ENCODE data around the gene RNF126.
"Not testable (repeated sequence)": the region's sequence is repeated elsewhere in the genome, so short reads cannot be mapped to it uniquely, and the experiment has no call there.

Gene RNF126

DNA sequence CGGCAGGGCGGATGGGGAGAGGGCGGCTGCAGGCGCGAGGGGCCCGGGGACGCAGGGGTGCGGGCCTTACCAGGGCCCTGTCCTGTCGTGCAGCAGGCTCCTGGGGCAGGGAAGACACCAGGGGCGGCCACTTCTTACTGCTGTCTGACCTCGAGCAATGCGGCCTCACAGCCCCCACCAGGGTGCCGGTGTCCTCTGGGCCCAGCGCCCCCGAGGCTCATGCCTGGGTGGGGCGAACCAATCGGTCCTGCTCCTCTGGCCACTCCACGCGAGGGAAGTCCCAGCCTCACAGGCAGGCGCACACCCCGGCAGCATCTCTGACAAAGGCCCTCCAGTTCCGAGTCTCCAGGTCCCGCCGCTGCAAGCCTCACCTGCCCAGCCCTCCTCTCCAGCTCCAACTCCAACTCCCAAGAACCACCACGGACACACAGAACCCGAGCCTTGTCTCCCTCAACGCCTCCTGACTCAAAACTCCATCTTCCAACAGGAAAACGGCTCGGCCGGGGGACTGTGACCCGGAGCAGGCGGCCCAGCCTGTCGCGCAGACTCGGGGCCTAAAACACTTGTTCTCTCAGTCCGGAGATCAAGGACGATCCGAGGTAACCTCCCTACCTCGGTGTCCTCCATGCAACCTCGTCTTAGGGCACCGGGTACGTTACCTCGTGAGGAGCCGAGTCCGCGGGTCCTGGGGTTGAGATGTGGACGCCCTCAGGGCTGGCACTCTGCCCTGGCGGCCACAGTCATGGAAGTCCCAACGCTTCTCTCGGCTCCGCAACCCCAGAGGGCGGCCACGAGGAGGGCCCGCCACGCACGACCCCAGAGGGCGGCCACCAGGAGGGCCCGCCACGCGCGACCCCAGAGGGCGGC lies 16.9 kb downstream of the RNF126 start:
- DNase-seq, result no peak

DNA sequence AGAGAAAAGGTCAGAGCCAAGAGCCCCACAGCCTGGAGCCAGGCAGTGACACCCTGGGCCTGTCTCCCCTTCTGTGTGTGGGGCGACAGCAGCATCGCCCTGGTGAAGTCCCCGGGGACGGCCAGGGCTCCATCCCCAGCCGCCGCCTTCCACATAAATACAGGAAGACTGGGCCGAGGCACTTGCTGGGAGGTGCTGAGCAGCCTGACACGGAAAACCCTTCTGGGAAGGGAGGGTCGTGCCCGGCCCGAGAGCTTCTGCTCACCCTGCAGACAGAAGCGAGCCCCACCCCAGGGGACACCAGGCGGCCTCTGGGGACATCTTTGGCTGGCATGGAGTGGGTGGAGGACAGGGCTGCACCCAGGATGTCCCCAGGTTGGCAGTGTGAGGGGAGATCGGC lies 18.2 kb downstream of the RNF126 start:
- DNase-seq, result no peak

GRCh38 chr19:644363-644762 lies 18.7 kb downstream of the RNF126 start:
- DNase-seq, result no peak

GRCh38 chr19:643736-644135 lies 19.3 kb downstream of the RNF126 start:
- no peak for DNase-seq

GRCh38 chr19:642767-643727 lies 20.0 kb downstream of the RNF126 start:
- DNase-seq, result no peak

- DNase-seq, result no peak
Observed at GRCh38 chr19:641702-642101, 21.3 kb downstream of the RNF126 start.

DNA sequence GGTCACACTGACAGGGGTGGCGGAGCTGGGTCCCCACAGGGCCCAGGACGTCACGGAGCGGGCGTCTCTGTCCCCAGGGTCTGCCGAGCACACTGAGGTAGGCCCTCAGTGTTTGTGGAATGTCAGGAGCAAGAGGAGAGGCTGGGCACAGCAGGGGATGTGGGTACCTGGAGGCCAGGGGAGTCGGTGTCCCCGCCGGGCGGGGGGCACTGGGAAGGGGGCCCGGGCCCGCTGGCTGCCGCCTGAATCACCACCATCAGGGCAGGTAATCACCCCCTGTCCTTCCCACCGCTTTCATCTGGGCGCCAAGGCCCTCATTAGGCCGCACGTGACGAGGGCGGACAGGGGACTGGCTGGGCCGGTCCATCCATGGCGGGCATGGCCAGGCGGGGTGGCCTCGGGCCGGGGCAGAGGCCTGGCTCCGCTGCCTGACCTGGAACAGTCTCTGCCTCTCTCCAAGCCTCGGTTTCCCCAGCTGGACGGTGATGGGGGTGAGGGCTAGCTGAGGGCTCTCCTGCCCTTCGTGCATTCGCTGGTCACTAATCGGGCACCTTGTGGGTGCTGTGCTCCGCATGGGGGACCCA lies 22.3 kb downstream of the RNF126 start:
- DNase-seq, result no peak

DNA sequence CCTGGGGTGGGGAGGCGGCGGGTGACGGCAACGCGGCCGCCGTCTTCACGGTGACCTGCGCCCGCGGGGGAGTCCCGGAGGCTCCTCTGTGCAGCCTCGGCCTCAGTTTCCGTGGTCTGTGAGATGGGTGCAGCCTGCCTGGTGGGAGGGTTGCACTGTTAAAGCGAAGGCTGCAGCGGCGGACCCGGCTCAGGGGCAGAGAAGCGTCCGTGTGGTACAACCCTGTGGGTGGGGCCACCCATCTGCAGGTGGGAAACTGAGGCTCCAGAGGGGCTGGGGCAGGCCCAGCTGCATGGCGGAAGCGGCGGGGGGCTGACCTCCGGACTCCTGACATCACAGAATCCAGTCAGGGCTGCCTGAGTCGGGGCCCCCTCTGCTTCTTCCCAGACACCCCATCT lies 22.9 kb downstream of the RNF126 start:
- no peak for DNase-seq

DNA sequence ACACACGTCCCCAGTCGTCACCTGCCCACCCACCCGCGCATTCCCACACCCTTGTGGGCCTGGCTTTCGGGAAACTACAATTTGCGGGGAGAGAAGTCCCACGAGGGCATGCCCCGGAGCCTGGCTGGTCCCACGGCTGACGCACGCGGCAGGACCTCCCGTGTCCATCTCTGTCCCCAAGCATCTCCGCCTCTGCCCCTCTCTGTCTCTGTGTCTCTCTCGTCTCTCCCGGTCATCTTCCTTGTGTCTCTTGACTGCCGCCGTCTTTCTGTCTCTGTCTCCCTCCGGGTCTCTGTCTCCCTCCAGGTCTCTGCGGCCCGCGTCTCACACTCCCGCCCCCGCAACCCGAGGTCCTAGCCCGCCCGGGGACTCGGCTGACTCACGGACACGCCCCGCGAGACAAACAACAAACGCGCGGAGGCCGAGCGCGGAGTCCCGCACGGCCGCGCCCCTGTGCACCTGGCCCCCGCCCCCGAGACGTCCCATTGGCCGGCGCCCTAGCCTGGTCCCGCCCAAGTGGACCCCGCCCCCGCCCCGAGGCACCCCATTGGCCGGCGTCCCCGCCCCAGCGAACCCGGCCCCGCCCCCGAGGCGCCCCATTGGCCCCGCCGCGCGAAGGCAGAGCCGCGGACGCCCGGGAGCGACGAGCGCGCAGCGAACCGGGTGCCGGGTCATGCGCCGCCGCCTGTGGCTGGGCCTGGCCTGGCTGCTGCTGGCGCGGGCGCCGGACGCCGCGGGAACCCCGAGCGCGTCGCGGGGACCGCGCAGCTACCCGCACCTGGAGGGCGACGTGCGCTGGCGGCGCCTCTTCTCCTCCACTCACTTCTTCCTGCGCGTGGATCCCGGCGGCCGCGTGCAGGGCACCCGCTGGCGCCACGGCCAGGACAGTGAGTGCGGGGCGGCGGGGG lies 23.5 kb downstream of the RNF126 start, which contains the start of gene FGF22:
Gene FGF22 (plus strand): TSS at position 627 of the 908 bp plus-strand sequence. CDS start 47 bp downstream, at position 674.
- peak; percentile 84 for DNase-seq

GRCh38 chr19:638906-639252 lies 24.1 kb downstream of the RNF126 start:
- no peak for DNase-seq

GRCh38 chr19:634975-635652 lies 27.9 kb downstream of the RNF126 start:
- no peak for DNase-seq

DNA sequence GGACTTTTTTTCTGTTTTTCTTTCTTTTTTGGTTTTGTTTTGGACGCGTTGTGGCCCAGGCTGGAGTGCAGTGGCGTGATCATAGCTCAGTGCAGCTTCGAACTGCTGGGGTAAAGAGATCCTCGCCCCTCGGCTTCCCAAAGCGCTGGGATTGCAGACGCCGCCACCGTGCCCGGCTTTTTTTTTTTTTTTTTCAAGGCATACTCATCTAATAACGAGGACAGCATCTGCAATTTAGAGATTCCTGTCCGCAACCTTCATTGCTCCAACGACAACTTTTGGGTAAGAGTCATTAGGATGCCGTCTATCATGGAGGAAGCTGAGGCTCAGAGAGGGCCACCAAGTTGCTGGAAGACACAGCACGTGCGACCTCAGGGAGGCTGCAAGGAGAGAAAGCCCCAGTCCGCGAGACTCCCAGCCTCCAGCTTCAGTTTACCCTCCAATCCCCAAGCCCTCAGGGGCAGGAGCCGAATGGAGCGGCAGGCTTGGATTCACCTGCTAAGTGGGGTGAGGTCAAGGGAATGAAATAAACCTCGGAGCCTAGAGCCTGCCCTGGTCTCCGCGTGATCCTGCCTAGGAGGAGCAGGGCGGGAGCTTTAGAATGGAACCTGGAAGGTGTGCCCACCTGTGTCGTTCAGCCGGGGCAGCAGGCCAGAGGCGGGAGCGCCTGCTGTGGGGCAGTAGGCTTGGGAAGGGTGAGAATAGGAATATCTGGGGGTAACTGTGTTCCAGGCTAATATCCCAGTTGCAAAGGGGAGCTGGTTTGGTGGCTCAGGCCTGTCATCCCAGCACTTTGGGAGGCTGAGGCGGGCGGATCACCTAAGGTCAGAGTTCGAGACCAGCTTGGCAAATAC lies 29.0 kb downstream of the RNF126 start:
- no peak for DNase-seq

DNA sequence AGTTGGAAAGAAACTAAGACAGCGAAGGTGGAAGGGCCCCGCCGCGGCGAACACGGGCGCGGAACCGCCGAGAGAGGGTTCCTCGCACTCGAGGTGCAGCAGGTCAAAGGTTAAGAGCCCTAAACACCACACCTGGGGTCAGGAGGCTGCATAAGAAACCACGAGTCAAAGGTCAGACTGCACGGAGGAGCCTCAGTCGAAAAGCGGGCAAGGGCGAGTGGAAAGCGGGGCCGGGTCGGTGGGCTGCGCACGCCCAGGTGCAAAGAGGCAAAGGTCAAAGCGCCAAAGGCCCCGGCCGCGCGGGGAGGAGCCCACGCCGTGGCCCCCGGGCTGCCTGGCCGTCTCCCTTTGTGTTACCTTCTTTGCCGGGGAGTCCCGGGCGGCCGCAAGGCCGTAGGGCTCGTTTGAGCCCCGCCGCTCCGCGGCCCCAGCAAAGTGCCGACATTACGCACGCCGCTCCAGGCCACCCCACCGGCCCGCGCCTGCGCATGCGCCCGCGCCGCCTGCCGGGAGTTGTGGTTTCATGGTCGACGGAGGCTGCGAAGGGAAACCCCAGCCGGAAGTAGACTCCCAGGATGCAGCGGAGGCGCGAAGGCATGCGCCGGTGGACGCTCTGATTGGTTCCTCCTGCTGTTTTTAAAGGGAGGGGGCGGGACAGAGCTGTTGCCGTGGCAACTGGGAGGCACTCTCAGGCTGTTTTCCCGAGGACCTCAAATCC lies 29.8 kb downstream of the RNF126 start, which contains the start of gene POLRMT:
Gene POLRMT (minus strand): TSS at position 470 of the 718 bp plus-strand sequence. CDS start 25 bp downstream, at position 445.
- peak; percentile 95 for DNase-seq

GRCh38 chr19:632579-633067 lies 30.4 kb downstream of the RNF126 start:
- peak; percentile 55 for DNase-seq

DNA sequence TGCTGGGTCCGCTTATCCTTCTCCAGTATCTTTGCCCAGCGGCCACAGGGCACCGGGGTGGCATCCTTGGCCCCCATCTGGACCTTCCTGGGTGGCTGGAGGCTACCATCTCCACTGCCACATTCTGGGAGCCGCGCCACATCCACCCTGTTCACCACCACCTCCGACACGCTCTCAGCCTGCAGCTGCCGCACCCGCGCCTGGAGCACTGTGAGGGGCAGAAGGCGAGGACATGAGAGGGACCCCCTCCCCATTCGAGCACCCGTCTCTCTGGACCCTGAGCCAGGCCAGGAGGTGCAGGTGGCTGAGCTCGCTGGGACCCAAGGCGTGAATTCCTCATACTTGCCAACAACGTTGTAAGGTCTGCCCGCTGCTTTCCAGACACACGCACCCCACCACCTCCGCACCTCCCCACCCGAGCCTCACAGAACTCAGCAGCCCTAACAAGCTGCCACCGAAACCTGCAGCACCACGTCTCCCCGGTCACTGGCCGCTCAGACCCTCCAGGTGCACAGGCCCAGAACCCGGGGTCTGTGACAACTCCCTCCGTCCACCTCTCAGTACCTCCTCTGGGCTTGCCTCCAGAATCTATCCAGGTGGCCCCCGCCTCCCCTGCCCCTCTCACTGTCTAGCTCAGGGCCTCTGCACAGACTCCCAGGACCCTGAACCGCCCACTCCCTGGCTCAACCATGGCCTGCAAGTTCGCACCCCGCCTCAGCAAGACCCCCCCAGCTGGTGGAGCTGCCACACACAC lies 32.9 kb downstream of the RNF126 start:
- DNase-seq, result no peak

- DNase-seq, result not testable (repeated sequence)
Observed at GRCh38 chr19:629515-629914, 33.5 kb downstream of the RNF126 start.

DNA sequence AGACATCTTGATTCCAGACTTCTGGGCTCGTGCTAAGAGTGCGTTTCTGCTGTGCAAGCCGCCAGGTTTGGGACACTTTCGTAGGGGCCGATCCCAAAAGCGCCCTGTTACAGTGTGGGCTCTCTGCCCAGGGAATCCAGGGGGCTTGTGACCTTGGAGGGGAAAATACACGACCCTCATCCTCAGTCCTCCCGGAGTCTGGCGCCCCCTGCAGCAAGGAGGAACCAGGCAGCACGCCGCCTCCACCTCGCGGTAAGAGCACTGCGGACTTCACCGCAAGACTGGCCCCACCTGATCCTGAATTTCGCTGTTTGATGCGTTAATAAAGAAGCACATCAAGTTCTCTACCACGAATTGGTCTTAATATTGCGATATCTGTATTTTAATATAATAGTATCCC lies 34.8 kb downstream of the RNF126 start:
- DNase-seq, result no peak

DNA sequence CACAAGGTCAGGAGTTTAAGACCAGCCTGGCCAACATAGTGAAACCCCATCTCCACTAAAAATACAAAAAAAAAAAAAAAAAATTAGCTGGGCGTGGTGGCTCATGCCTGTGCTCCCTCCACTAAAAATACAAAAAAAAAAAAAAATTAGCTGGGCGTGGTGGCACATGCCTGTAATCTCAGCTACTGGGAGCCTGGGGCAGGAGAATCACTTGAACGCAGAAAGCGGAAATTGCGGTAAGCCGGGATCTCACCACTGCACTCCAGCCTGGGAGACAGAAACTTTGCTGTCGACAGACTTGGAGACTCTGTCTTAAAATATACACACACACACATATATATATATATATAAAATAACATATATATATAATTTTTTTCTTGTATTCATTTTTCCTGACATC lies 36.4 kb downstream of the RNF126 start:
- DNase-seq, result not testable (repeated sequence)

DNA sequence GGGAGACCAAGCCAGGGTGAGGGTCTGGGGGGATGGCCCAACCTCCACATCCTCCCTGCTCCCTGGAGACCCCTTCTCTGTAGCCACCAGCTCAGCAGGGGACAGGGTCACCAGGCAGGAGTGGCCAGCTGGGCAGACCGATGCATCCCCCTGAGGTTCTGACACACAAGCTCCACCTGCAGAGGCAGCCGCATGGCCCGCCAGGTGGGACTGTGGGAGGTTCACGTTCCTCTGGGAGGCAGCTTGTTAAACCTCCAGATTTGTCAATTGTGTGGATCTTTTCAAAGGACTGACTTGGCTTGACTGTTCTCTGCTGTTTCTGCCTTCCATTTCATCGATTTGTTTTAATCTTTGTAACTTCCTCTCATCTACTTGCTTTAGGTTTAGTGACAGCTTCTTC lies 37.8 kb downstream of the RNF126 start:
- no peak for DNase-seq
